Bone marrow (tissue), 2 donors: Measurements from ENCODE around the gene FASN.

Source experiments
- DNase-seq, 2 donors: peaks; one replicate each; lab custom pipeline; 2025; lab: John Stamatoyannopoulos, UW

Gene FASN

DNA sequence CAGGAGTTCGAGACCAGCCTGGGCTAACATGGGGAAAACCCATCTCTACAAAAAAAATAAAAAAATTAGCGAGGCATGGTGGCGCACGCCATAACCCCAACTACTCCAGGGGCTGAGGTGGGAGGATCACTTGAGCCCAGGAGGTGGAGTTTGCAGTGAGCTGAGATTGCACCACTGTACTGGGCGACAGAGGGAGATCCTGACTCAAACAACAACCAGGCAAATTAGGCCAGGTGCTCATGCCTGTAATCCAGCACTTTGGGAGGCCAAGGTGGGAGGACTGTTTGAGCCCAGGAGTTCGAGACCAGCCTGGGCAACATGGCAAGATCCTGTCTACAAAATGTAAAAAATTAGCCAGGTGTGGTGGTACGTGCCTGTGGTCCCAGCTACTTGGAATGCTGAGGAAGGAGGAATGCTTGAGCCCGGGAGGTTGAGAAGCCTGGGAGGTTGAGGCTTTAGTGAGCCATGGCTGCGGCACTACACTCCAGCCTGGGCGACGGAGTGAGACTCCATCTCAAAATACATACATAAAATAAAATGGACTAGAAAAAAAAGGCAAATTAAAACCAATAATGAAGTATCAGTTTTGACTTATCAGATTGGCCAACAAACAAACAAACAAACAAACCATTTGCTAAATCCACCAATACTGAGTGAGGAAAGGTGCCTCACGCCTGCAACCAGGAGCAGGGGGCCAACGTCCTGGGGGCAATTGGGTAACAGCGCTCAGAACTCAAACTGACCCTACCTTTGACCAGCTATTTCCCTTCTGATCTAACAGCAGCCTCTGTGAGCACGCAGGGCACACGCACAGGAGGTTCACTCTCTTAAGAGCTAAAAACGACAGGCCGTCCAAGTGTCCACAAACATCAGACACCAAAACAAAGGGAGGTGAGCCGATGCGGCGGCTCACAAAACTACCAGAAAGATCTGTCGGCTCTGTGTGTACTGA lies 19.4 kb upstream of the FASN start:
- no peak for DNase-seq

DNA sequence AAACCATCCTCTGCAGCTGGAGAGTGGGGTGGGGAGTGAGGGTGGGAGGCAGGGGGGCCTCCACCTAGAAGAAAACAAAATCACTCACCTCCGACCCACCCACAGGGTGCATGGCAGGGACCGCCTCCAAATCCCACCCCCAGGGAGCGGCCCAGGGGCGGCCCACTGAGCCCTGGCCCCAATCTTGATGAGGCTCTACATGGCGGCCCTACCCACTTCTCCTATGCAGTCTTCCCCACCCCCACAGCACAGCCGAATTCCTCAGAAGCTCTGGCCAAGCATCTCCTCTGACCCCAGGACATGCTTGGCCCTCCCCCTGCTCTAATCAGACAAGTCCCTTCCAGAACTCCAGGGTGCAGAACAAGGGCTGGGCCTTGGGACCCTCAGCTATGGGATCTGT lies 18.2 kb upstream of the FASN start:
- DNase-seq, result no peak

DNA sequence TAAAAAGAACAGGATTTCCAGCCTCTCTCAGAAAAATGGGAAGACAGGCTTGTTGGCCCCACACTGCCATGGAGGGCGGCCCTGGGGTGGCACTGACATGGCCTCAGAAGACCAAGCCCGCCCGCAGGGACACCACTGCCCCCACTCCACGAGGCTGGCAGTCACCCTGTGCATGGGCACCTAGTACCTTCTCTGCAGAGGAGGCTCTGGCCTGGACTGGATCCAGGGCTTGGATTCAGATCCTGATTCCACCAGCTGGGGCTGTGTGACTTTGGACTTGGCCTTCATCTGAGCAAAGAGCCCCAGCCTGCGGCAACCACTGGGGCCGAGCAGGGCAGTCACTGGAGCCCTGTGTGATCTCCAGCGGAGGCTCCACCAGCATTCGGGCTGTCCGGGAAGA lies 16.8 kb upstream of the FASN start:
- DNase-seq, result no peak

DNA sequence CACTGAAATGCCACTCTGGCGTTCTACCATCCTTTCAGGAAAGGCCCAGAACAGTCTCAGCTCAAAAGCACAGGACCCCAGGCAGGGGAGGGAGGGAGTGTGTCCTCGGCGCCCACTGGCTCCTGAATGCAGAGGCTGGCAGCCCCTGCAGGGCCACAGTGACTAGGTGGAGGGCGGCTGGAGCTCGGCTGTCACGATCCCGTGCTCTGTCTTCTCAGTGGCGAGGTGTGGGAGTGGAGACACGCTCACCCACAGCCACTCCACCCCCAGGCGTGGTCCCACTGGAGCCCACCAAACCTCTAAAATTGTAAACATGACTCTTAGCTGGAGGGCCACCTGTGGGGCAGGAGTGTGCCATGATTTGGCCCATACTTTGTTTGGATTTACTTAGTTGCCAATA lies 16.4 kb upstream of the FASN start:
- no peak for DNase-seq

DNA sequence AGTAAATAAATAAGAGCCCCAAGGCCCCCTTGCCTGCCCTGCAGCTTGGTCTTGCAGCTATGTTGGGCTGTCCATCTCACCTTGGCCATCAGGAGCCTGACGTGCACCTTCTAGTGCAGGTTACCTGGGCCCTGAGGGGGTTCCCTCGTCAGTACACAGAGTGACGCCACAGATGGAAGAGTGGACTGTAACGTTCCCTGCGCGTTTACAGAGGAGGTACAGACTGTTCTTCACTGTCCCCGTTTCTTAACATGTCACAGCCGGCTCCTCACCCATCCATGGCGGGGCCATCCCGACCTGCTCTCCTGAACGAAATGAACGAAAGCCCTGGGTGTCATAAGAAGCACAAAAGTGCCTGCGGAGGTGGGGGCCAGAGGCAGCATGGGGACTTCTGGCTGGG lies 15.9 kb upstream of the FASN start:
- DNase-seq, result no peak

DNA sequence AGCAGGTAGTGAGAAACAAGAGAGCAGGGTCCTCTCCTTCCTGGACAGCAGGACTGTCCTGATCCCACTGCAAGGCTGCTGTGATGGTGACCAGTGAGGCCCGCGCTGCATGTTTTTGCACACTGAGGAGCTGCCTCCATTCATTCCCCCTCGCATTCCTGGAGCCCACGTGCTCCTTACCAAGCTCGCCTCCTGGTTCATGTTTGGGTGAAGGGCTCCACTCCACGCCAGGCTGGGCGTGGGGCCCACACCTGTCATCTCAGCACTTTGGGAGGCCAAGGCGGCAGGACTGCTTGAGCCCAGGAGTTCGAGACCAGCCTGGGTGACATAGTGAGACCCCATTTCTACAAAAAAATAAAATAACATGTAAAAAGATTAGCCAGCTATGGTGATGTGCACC lies 15.4 kb upstream of the FASN start:
- no peak for DNase-seq

DNA sequence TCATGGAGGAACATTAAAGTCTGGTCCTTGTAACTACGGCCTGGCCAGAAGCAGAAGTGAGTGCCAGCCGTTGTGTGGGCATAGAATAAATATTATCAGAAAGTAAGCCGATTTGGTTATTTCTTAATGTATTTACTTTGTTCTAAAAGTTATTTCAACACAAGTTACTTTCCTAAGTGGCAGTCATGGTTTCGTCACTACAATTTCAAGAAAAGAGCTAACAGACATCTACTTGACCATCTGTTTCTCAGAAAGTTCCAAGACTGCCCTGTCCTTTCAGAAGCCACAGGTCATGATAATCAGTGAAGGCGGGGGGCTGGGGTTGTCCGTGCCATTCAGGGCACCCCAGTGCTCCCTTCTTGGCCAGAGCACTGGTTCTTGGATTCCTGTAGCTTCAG lies 14.9 kb upstream of the FASN start:
- DNase-seq, result no peak

DNA sequence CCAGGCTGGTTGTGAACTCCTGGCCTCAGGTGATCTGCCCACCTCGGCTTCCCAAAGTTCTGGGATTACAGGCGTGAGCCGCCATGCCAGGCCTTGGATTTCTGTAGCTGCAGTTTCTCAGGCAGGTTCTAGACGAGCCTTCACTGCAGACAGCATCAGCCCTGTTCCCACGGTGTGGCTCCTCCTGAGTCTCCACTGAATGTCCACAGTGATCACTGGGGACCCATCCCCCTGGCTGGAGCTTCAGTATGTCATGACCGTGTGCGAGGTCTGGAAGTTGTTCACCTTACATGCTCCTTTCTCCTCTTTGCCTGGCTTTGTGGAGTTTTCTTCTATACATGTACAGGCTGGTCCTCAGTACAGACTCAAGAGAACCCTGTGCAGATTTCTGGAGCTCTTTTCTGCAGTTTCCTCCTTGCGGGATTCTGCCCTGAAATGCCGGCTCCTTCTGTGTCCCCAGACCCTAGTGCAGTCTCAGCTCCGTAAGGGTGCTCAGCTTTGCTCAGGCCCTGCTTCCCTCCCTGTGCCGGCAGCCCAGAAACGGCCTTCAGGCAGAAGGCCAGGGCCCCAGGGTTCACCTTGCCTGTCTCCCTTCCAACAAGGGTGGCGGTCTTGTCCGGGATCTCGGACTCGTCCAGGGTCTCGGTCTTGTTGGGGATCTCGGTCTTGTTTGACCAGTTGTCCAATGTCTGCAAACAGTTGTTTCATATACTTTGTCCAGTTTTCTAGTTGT lies 14.3 kb upstream of the FASN start:
- DNase-seq, result no peak

DNA sequence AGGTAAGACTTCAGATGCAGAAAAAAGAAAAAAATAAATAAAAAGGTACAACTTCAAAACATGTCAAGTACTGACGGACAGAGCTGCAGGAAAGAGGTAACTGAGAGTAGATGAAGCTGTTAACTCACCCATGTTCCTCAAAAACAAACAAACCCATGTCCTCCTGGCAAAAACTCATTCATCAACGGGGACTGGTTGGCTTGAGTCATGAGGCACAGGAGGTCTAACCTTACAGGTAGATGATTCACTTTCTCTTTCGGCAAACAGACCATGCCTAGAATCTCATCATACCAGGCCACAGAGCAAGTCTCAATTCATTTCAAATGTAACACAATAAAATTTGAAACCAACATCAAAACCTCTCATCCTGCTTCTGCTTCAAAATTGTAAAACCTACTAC lies 12.3 kb upstream of the FASN start:
- DNase-seq, result no peak

DNA sequence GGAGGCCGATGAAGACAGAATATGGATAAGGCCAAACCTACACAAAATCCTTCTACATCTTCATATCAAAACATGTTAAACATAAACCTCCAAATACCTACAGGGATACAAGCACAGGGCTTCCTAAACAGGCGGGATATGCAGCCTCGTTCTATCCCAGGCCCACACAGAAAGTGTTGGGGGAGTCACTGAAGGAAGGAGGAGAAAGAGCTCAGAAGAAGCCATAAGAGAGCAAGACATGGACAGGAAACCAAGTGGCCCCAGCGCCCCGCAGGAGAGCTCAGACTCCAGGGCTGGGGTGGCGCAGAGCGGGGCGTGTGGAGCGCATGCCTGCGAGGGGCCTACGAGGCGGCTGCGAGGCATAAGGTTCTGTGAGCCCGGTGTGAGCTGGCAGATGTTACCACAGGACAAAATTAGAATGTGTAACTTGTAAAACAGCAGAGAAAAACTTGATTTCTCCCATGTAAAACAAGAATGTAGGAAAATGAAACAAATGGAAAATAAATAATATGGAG lies 11.0 kb upstream of the FASN start:
- DNase-seq, result no peak

DNA sequence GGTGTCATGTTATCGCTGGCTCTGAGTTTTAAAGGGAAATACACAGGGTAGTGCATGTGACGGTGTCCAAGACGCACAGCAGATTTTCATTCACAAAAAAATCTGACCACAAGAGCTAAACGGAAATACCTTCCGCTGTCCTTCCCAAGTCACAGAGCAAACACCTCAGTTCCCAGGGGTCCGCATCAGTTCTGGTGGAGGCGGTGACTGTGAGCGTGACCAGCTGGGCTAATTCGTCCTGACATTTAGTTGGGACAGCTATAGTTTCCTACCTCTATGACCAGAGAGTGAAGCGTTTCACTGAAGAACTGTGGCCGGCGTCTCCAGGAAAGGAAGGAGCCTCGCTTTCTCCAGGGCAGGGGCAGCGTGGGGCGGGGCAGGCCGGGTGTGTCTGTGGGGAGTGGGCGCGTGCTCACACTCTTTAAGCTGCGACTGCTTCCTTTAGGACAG lies 10.5 kb upstream of the FASN start:
- DNase-seq, result no peak

DNA sequence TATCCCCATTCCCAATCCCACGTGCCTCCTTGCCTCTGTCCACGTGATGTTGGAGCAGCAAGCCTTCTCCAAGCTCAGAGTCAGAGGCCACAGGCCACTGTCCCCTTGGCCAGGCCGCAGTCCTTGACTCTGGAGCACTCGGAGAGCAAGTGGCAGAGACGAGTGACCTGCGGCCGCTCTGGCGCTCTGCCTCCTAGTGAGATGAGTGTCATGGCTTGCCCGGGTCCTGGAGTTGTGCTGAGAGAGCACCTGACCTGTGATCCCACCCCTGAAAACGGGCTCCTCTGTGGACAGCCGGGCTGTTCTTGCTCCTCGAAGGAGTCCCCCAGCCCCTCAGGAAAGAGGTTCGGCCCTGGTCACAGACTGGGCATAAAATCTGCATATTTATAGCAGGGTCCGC lies 10.0 kb upstream of the FASN start:
- DNase-seq, result no peak

DNA sequence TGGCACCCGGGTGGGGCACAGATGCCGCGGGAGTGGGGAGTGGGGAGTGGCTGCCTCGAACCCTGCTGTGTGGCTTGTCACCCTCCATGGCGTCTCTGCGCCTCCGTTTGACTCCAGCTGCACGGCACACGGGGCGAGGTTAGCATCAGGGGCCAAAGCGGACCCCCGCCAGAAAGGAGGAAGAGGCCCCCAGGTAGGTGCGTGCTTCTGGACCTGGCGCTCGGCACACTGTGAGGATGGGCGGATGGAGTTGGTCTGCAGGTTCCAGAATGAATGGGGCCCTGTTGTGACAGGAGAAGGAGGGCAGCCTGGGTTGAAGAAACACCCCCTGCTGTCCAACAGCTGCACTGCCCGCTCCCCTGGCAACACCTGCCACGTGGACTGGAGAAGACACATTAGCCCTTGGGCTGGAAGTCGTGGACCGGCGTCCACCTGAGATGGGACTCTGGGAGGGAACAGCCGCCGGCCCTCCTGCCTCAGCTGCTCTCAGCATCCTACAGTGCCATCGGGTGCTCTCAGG lies 9.4 kb upstream of the FASN start:
- no peak for DNase-seq

DNA sequence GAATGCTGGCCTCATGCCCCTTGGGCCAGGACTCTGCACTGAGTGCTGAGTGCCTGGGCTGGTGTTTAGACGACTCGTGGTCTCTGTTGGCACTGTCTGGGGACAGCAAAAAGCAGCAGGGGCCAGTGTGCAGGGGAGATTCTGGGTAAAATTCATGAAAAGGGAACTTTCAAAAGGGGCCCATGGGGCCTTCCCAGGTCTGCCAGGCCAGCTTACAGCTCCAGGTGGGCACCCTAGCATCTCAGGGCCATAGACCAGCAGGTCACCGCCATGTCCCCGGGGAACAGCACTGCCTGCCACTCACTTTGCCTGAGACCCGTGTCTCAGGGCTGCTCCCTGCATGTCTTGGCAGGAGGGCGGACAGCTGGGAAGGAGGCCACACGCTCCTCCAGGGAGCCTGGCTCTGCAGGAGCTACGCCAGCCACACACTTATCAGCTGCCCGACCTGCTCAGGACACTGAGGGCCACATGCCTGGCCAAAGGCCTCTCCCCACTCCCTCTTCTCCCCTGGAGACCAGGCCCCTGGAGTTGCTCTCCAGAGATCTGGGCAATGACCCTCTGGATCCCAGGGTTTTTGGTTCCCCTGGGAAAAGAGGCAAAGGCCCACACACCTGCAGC lies 8.8 kb upstream of the FASN start:
- DNase-seq, result no peak

DNA sequence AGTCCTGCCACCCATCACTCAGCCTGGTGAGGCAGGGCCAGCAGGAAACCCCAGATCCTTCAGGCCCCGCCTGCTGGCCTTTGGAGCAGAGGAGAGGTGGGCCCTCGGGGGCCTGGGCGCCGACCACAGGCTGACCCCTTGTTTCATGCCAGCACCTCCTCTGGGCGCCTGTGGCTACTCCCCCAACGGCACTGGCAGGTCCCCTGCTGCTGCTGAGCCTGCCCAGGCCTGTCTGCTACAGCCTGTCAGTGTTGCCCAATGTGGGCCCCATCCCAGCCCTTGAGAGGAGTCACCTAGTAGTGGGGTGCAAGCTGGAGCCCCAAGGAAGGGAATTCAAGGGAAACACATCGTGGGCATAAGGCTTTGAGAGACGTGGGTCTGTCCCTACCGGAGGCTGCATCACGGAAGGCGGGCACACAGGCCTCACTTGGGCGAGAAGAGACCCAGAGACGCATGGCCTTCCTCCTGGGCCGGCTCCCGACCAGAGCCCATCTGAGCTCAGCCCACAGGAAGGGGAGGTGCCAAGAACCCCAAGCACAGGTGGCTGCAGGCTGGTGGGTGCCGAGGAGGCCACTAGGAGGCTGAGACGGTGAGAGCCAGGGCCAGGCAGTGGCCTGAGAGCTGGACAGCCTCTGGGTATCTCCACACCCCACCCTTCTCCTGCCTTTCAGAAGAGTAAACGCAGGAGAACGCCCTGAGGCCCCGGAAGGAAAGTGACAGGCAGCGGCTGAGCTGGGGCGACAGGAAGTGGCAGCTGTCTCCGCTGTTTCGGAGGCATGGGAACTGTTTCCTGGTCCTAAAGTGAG lies 8.0 kb upstream of the FASN start:
- DNase-seq, result peak; percentile 24 to 32

DNA sequence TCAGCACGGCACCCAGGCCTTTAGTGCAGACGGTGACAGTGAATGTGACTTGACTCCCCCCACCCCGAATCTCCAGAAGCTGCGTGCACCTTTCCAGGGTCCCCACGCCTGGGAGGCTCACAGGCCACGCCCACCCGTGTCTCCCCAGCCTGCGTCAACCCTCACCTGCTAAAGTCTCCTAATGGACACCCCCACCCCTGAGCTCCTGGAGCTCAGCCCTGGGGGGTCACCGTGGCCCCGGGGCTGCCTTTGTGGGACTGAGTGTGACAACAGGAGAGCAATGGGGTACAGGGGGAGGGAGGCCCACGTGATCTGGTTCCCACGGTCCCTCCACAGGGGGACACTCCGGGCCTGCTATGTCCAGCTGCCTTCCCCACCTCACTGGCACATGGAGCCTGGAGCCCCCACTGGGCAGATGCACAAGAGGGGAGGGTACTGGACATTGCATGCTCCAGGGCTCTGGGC lies 7.4 kb upstream of the FASN start:
- DNase-seq, result no peak

DNA sequence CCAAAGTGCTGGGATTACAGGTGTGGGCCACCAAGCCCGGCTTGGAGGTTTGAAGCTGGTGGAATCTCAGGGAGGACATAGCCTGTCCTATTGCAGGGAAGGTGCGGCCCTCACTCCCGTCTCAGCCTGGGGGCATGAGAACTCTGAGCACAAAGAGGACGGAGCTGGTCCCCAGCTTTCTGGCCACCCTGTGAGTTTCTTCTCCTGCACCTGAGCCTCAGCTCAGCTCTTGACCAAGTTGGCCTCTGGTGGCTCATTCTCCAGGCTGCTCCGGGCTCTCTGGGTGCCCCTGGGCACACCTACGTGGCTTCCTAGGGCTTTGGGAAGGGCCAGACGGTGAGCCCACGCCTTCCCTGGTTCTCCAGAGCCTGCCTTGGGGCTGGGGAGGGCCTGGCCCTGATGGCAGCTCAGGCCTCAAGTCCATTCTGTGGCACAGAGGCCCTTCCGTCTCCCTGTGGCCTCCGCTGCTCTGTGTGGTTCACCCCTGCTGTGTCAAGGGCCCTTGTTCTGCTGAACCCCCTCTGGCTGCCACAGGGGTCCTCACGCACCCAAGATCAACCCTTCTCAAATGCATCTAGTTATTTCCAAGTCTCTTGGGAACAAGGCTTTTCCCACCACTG lies 6.9 kb upstream of the FASN start:
- DNase-seq, result no peak

DNA sequence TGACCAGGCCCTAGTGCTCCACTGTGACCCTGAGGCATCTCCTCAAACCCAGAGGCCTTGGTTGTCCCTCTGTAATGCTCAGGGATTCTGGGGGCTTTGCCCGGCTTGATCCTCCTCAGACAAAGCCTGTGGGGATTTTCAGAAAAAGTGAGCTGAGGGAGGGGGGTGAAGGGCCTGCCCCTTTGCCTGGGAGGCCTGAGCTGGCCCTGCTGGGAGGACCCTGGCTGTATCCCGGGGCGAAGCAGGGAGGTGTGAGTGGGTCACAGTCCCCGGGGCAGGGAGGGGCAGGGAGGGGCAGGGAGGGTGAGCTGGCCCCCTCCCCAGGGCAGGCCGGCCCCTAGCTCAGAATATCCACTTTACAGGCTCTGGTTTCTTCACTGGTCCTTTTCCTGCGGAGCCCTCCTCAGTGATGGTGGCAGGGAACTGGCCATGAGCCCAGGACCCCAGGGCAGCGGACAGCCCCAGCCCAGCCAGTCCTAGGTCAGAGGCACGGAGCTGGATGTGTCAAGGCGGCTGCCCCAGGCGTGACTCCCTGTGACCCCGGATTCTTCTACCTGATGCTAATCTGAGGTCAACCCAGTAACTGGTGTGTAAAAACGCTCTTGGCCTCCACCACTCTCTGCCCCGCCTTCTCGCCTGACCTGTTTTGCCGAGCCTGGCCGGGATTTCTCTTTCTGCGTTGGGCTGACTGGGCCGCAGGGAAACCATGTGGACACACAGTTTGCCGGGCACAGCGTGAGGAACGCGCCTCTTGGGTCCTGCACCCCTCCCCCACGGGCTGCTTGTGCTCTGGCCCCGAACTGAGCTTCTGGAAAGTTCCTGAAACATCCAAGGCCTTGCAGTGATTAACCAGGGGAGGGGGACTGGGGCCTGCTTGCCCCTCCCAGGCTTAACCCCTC lies 5.8 kb upstream of the FASN start:
- DNase-seq, result no peak

DNA sequence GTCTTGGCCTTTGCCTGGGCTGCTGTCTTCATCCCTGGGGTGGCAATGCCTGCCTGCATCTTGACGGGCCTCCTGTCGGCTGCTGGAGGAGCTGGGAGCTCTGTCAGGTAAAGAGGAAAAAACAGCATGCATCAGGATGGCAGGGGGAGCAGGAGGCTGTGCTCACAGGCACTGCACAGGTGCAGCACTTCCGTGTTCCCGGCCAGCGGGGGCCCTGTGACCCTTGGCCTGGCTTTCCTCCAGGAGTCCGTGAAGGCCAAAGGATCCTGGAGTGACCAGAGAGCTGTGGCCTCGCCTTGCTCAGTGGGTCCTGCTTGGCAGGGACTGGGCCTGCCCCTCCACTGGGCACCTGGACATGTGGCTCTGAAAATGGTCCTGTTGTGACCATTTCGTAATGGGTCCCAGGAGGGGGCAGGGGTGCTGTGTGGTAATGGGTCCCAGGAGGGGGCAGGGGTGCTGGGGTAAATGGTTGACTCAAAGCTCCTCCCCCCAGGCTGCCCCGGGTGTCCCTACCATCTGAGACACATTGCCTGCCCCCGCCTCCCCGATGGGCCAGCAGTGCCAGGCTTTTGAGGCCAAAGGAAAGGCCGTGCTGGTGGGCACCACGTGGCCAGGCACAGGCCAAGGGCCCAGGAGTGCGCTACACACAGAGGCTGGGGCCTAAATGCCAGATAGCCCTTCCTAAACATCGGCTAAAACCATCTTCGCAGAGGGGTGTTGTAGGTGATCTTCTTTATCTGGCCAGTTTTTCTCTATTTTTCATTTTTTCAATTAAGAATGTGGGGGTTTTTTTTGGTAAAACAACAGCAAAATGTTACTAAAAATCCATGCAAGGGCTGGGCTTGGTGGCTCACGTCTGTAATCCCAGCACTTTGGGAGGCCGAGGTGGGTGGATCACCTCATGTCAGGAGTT lies 4.0 kb upstream of the FASN start:
- no peak for DNase-seq
